ENCODE results near the gene CXorf58.

Gene CXorf58

GRCh38 chrX:23980011-23980441 is 72.2 kb downstream of the CXorf58 start:
- TF ChIP-seq, protein P1, sequence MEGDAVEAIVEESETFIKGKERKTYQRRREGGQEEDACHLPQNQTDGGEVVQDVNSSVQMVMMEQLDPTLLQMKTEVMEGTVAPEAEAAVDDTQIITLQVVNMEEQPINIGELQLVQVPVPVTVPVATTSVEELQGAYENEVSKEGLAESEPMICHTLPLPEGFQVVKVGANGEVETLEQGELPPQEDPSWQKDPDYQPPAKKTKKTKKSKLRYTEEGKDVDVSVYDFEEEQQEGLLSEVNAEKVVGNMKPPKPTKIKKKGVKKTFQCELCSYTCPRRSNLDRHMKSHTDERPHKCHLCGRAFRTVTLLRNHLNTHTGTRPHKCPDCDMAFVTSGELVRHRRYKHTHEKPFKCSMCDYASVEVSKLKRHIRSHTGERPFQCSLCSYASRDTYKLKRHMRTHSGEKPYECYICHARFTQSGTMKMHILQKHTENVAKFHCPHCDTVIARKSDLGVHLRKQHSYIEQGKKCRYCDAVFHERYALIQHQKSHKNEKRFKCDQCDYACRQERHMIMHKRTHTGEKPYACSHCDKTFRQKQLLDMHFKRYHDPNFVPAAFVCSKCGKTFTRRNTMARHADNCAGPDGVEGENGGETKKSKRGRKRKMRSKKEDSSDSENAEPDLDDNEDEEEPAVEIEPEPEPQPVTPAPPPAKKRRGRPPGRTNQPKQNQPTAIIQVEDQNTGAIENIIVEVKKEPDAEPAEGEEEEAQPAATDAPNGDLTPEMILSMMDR (IDR thresholded peaks at IDR 0.05; ENCODE audit: control insufficient read depth, extremely low read depth, insufficient read depth), result no peak
- no peak for DNase-seq (ENCODE audit: low read depth)
- no peak overlapping the region for H3K4me3 ChIP-seq (ENCODE audit: low read depth, low read length)

DNA sequence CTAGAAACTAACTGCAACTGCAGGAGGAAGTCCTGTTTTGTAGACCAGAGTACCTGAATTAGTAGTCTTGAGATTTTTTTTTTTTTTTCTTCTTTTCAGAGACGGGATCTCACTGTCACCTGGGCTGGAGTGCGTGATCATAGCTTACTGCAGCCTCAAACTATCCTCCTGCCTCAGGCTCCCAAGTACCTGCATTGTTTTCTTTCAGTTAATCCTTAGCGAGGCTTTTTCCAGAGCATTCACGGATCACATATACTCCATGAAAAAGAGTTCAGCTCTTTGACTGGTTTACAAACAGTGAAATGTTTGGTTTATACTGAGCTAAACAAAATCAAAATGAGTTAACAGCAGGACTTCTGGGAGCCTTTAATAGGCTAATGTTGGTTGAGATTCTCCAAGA is 73.4 kb downstream of the CXorf58 start:
- no peak for DNase-seq (ENCODE audit: low read depth)
- H3K4me3 ChIP-seq (ENCODE audit: low read depth, low read length), result no peak overlapping the region
- TF ChIP-seq, protein P1 (IDR thresholded peaks at IDR 0.05; ENCODE audit: control insufficient read depth, extremely low read depth, insufficient read depth), result no peak

GRCh38 chrX:23981711-23982110 is 73.9 kb downstream of the CXorf58 start:
- H3K4me3 ChIP-seq (ENCODE audit: low read depth, low read length), result no peak overlapping the region
- no peak for DNase-seq (ENCODE audit: low read depth)
- TF ChIP-seq, protein P1 (IDR thresholded peaks at IDR 0.05; ENCODE audit: control insufficient read depth, extremely low read depth, insufficient read depth), result no peak

- DNase-seq (ENCODE audit: low read depth), result no peak
- TF ChIP-seq, protein P1 (IDR thresholded peaks at IDR 0.05; ENCODE audit: control insufficient read depth, extremely low read depth, insufficient read depth), result no peak
- H3K4me3 ChIP-seq (ENCODE audit: low read depth, low read length), result no peak overlapping the region
These were observed 75.1 kb downstream of the CXorf58 start for GRCh38 chrX:23982891-23983290.
